GM12864 (cell line): ENCODE results near the gene ECHDC1.
A peak's percentile ranks its signal among the peaks of the same experiment; 100 is the strongest.

ENCODE experiments used
- DNase-seq: peaks from one replicate; pipeline ENCODE4 v3.0.0-alpha.2; 2011; ENCODE audit warnings: low read depth
- H3K4me3 ChIP-seq: 2 replicates; pipeline ENCODE4 v1.5.1; 2011; ENCODE audit warnings: mild to moderate bottlenecking, low read depth, low read length, control low read depth
- CTCF ChIP-seq: IDR thresholded peaks from 2 replicates; pipeline ENCODE4 v1.5.1; 2011; ENCODE audit warnings: low read depth, mild to moderate bottlenecking, moderate library complexity, low read length, control low read depth, inconsistent platforms; ENCODE audit errors: missing control alignments

ECHDC1 gene

DNA sequence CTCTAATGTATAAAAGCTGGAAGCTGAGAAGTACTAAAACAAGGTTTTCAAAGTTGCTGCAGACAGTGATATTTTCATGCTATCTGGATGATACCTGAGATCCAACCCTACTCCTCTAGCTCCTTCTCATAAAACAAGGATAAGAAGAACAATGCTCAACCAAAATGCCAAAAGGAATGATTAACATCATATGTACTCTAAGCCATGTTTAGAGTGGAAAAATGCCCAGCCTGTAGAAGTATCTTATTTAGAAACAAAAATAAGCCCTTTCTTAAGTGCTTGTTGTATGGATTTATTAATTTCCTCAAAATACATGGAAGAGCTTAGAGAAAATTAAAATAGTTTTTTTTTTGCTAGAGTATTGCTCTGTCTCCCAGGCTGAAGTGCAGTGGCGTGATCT, 23.7 kb downstream of the ECHDC1 start:
- no peak for TF ChIP-seq CTCF
- no peak overlapping the region for H3K4me3 ChIP-seq
- DNase-seq: no peak

GRCh38 chr6:127317388-127318128, 25.9 kb downstream of the ECHDC1 start:
- TF ChIP-seq CTCF: no peak
- no peak for DNase-seq
- H3K4me3 ChIP-seq: no peak overlapping the region

- DNase-seq: no peak
- no peak for TF ChIP-seq CTCF
- no peak overlapping the region for H3K4me3 ChIP-seq
Observed at GRCh38 chr6:127305741-127306140, 37.7 kb downstream of the ECHDC1 start.

DNA sequence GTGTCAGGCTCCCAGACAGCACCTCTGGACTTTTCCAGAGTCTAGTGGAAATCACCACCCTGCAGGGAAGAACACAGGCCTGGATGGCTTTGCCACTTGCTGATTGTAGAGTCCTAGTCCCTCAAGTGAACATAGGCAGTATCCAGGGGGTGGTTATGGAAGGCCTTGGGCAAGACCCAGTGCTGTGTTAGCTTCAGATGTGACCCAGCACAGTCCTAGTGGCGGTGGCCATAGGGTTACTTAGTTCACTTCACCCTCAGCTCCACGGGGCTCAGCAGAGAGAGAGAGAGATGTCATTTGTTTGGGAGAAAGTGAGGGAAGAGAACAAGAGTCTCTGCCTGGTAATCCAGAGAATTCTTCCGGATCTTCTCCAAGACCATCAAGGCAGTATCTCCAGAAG, 39.5 kb downstream of the ECHDC1 start:
- no peak for TF ChIP-seq CTCF
- no peak for DNase-seq
- no peak overlapping the region for H3K4me3 ChIP-seq

- DNase-seq: peak; percentile 19
- no peak overlapping the region for H3K4me3 ChIP-seq
- TF ChIP-seq CTCF: peak; percentile 51
Observed at GRCh38 chr6:127302728-127303660, 40.4 kb downstream of the ECHDC1 start.

DNA sequence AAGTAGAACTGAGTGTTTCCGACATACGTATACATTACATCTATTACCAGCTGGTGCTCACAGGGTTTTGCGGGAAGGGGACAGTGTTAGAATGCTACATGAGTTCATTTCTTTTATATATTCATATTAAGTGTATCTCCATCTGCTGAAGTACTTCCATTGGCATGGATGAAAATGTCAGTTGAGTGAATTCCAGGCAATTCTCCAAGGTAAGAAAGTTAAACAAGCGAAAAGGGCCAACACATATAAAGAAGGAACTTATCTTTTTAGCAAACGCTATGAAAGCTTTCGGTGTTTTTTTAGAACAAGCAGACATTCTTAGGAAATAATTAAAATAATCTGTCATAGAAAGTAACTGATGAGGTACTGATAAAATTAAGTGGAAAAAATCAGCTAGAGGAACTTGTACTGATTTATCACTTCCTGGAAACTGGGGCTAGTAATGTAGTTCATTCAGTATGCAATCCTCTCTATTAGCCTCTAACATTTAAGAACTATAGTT, 42.2 kb downstream of the ECHDC1 start:
- no peak overlapping the region for H3K4me3 ChIP-seq
- no peak for DNase-seq
- TF ChIP-seq CTCF: no peak
